KOPT-K1 (cell line): ENCODE data around the gene IFNAR2.

Source experiments
- H3K27ac ChIP-seq: fragments of 200-600 bp; sonication (generic); 2 replicates; pipeline ENCODE4 v1.5.1; 2016; ENCODE audit warnings: antibody characterized with exemption, mild to moderate bottlenecking, low read depth, low read length; ENCODE audit not compliant: poor library complexity, severe bottlenecking
- H3K36me3 ChIP-seq: fragments of 200-600 bp; sonication (generic); 2 replicates; pipeline ENCODE4 v1.5.1; 2017; ENCODE audit warnings: antibody characterized with exemption, mild to moderate bottlenecking, low read length, moderate library complexity; ENCODE audit not compliant: insufficient read depth
- H3K9me3 ChIP-seq: fragments of 200-600 bp; sonication (generic); 2 replicates; pipeline ENCODE4 v1.5.1; 2017; ENCODE audit warnings: antibody characterized with exemption, low read length, mild to moderate bottlenecking; ENCODE audit not compliant: insufficient read depth, poor library complexity, severe bottlenecking

IFNAR2 gene

DNA sequence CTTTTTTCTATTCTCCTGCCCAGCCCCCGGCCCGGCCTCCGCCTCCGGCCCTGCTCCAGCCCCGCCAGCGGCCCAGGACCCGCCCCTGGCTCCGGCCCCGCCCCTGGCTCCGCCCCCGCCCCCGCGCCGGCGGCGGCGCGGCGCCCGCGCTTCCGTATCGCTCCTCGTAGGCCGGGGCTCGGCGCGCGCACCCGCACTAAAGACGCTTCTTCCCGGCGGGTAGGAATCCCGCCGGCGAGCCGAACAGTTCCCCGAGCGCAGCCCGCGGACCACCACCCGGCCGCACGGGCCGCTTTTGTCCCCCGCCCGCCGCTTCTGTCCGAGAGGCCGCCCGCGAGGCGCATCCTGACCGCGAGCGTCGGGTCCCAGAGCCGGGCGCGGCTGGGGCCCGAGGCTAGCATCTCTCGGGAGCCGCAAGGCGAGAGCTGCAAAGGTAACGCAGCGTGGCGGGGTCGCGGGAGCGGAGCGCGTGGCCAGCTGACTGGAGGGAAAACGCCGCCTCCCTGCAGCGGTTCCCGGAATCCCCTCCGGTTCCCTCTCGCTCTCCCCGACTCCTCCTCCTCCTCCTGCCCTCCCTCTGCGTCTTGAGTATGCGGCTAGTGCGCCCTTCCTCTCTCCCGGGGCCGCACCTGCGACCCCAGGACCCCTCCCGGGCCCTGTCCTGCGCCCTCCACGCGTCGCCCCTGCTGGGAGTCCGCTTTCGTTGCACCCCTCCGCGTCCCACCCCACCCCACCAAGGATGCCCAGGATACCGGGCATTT lies at the start of gene IFNAR2:
TSS of gene IFNAR2 (plus strand) at position 155 of the 761 bp plus-strand sequence. CDS start 11,985 bp downstream, outside the sequence.
- H3K36me3 ChIP-seq, result peaks cover 18% of the 10 kb centered on the region
- peak within 1 kb of the TSS; percentile 93 for H3K27ac ChIP-seq
- H3K9me3 ChIP-seq, result no peaks in the 10 kb centered on the region

DNA sequence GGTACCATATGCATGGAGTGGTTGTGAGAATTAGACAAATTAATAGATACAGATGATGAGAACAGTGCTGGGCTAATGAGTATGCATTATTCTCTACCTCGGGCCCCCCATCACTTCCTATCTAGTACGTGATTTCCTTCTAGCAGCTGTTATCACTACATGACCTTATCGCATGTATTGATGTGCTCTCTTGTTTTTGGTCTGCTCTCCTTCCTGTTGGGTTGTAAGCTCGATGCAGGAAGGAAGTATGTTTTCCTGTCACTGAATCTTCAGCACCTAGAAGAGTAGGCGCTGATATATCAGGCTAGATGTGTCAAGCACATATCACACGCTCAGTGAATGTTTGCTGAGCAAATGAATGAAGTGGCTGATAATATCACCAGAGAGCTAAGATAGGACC lies 43.9 kb upstream of the IFNAR2 start:
- Histone ChIP-seq H3K36me3 (no peaks in the 10 kb centered on the region), H3K27ac (peak overlapping the region; percentile 35), H3K9me3 (no peaks in the 10 kb centered on the region)

DNA sequence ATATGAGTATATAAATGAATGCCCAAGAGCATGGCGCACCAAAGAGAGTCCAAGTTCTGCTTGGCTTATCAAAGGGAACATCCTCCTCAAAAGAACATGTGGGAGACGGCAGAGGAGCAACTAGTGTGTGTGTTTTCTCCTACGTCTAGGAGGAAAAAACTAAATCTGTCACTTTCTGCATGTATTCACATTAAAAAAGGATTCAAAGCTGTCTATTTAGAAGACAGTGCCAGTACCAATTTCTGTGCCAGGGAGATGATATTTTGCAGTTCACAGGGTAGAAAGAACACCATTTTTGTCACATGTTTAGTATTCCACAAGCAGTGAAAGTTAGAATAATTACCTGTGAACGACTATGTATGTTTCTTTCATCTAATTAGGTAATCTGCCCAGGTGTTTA lies 42.5 kb upstream of the IFNAR2 start:
- Histone ChIP-seq H3K9me3 (no peaks in the 10 kb centered on the region), H3K36me3 (no peaks in the 10 kb centered on the region), H3K27ac (no peak overlapping the region)

DNA sequence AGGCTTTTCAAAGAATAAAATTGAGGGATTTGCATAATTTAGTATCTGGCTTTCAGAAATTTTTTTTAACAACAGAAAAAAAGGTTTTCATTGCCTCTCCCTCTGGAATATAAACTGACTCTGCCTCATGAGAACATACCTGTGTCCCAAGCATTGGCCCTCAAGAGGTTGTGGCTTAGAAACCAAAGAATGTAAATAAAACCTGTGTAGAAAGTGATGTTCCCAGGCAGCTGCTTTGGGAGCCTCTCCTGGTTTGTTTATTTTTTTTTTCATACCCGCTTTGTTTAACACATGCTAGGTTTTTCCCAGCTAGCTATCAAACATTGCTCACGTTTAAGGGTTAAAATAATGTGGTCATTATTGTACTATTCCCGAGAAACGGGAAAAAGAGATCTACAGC lies 40.5 kb upstream of the IFNAR2 start:
- Histone ChIP-seq H3K36me3 (no peaks in the 10 kb centered on the region), H3K27ac (no peak overlapping the region), H3K9me3 (no peaks in the 10 kb centered on the region)

DNA sequence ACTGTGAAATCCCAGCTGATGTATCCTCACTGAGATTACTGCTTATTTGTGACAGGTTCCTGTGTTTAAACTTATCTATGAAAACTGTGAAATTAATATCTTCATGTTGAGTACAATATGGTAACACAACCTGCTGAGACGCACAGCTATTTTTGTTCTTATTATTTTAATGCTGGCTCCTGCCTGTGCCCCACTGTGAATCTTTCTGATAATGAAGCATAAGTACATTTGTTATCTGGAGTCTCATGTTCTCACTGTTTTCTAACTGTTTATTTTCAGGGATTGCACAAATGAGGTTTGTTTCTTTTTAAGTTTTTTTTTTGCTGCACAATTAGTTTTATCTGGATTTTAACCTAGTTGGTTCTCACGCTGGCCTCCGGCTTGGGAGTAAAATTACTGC lies 39.9 kb upstream of the IFNAR2 start:
- H3K27ac ChIP-seq, result no peak overlapping the region
- no peaks in the 10 kb centered on the region for H3K9me3 ChIP-seq
- H3K36me3 ChIP-seq, result no peaks in the 10 kb centered on the region

DNA sequence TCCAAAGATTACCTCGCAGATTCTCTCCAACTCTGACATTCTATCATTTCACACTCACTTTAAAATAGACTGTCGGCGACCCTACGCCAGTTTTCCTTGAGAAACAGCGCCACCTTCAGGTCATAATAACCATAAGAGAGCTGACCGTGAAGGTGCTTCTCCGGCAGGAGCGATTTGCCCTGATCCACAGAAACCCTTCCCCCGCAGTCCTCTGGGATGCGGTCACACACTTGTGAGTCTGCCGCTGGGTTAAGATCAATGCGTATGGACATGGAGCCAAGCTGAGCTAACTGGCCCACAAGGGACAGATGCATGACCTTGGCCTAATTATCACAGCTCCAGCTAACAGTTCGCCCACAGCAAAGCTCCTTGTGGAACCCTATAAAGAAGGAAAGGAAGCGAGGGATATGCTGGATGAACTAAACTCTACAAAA lies 32.8 kb upstream of the IFNAR2 start:
- Histone ChIP-seq H3K36me3 (no peaks in the 10 kb centered on the region), H3K9me3 (no peaks in the 10 kb centered on the region), H3K27ac (no peak overlapping the region)

DNA sequence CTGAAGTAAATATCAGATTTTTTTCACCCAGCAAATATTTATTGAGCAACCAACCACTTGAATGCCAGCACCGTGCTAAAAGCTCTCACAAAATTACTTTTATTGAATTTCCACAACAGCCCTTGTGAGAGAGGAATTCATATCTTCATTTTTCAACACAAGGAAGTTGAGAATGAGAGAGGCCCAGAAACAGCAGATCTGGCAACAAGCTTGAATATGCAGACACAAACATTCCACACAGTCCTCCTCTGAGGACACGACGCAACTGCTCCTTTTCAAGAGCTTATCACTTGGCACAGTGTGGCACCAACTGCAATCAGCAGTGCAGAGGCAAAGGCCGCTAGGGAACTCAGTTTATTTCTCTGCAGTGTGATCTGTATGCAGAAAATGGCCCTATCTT lies 32.2 kb upstream of the IFNAR2 start:
- Histone ChIP-seq H3K9me3 (no peaks in the 10 kb centered on the region), H3K36me3 (no peaks in the 10 kb centered on the region), H3K27ac (no peak overlapping the region)

DNA sequence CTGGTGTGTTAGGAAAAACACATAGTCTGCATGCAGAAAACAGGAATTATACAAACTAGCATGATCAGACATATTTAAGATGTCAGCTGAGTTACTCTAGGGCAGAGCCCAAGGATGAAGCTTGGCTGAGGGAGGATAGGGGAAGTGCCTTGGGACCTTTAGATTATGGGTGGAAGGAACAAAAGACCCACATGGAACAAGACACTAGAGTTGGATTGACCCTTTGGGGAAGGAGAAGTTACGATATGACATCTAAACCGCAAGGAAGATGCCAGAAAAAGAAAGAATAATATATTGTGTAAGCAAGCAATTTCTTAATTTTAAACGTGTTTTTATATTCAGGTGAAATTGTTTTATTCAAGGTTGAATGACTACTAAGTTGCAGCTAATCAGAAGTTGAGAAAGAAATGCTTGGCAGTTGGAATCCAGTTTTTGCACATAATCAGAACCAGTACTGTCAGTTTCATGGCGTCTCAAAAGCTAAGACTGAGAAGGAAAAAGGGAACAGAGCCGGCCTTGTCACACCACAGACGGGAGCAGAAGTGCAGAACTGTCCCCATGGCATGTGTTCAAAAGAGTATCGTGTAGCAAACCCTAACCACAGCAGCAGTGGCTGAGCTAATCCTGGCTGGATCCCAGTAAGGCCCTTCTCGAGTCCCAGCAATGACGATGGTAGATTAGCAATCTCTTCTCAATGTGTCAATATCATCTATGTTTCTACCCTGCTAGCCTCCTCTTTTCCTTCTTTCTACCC lies 31.2 kb upstream of the IFNAR2 start:
- no peaks in the 10 kb centered on the region for H3K36me3 ChIP-seq
- no peaks in the 10 kb centered on the region for H3K9me3 ChIP-seq
- H3K27ac ChIP-seq, result no peak overlapping the region

DNA sequence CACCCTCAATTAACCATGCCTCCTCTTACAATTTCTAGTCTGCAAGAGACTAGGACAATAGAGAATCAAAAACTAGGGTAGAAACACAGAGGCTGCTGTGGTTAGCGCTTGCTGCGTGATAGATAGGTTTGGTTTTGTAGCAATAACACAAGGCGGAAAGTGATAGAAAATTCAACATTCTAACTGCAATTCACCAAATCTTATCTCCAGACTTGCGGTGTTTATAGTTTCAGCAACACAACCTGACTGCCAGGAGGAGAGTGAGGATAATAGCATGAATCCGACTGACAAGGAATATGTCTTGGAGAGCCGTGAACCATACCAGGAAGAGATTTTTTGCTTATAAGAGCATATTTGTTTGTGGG lies 30.7 kb upstream of the IFNAR2 start:
- H3K9me3 ChIP-seq, result no peaks in the 10 kb centered on the region
- no peak overlapping the region for H3K27ac ChIP-seq
- H3K36me3 ChIP-seq, result no peaks in the 10 kb centered on the region

DNA sequence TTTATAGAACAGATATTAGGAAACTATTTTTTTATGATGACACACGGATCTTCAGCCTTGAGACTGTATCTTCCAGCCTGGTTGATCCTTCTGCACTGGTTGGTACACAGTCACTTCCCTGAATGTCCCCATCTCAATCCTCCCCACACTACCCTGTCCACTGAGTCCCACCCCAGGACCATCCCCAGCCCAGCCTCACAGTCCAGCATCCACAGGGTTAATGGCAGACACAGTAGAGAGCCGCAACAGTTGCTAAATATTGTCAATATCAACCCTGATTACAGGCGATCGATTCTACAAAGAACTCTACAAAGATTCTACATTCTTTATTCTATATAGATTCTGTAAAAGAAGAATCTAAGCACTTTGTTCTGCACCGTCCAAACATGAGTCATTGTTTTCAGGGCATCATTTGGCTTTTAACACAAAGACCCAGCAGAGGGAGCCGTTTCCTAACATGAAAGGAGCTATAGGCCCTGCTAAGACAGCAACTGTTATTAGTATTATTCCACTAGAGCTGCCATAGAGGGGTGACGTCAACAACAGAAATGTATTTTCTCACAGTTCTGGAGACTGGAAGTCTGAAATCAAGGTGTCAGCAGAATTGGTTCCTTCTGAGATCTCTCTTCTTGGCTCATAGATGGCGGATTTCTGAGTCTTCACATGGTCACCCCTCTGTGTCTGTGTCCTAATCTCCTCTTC lies 30.1 kb upstream of the IFNAR2 start:
- H3K27ac ChIP-seq, result no peak overlapping the region
- H3K36me3 ChIP-seq, result no peaks in the 10 kb centered on the region

DNA sequence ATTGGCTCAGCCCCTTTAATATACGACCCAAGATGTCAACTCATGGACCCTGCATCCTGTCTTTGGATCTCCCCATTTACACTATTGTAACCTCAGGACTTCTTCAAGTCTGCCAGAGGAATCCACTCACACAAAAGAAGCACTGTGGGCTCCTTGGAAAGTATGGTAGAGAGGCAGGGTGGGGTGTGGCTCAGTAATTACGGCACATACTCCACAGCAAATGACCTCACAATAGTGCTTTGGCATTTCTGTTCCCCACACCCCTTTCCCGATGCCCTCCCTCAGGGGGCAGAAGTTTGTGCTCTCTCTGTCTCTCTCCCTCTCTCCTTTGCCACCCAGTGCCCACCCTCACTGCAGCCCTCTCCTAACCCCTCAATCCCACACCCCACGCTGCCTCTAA lies 27.8 kb upstream of the IFNAR2 start:
- Histone ChIP-seq H3K9me3 (no peaks in the 10 kb centered on the region), H3K27ac (no peak overlapping the region), H3K36me3 (no peaks in the 10 kb centered on the region)

More for the DNA sequence above, 30.1 kb upstream of the IFNAR2 start:
- H3K9me3 ChIP-seq, result no peaks in the 10 kb centered on the region

DNA sequence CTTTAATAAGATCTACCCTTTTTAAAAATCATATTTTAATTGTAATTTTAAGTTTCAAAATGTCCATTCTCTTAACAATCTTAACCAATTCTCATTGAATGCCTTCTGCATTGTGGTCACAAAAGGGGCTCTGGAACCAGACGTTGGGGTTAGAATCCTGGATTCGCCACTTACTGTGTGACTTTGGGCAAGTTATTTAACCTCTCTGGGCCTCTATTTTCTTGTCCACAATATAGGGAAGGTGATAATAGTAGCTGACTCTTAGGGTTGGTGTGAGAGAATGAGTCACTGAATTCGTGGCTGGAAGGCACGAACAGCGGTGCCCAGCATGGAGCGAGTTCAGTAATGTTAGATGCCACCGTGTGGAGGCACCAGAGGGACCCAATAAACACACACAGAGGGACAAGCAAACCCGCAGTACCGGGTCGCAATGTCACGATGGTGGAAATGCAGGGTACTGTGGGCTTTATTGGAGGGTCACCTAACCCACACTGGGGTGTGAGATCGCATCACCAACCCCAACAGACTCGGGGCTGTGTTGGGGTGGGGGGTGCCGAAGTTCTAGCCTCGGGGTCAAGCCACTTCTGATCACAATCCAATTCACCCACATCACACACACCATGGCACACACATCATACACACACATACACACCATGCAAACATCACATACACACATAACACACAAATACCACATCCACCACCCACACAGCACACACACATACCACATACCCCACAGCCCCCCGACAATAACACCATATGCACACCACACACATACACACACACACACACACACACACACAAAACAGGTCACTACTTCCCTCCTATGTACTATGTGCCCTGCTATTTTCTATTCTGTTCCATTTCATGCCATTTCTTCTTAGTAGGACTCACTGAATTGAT lies 27.0 kb upstream of the IFNAR2 start:
- H3K27ac ChIP-seq, result no peak overlapping the region

DNA sequence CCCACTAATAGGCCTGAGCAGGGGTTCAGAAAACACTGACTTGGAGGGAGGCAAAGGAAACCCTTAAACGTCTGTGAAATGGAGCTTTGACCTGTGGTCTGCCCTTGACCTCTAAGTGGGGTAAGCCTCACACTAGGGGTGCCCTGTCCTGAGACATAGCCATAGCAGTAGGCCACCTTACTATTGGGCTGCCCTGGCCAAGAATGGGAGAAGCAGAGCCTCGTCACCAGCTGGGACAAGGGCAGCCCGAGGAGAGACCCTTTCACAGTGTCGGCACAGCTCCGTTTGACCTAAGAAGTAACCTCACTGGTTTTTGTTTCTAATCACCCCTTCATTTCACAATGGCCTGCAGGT lies 26.4 kb upstream of the IFNAR2 start:
- no peak overlapping the region for H3K27ac ChIP-seq
- no peaks in the 10 kb centered on the region for H3K36me3 ChIP-seq

More for the DNA sequence above, 27.0 kb upstream of the IFNAR2 start:
- Histone ChIP-seq H3K36me3 (no peaks in the 10 kb centered on the region), H3K9me3 (no peaks in the 10 kb centered on the region)

DNA sequence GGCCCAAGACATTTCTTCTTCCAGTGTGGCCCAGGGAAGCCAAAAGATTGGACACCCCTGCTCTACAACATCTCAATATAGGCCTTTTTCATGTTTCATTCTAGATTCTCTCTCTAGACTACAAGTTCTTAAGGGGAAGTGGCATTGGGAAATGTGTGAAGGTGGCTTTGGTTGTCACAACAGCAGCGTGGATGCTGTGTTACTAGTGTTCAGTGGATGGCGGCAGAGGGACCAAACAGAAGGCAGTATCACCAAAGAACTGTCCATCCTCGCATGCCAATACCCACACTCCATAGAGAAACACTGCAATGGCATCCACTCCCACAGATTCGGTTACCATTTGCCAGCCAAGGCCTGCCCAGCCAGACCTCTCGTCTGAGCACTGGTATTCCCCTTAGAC lies 24.3 kb upstream of the IFNAR2 start:
- peak overlapping the region; percentile 64 for H3K27ac ChIP-seq
- H3K36me3 ChIP-seq, result no peaks in the 10 kb centered on the region
- no peaks in the 10 kb centered on the region for H3K9me3 ChIP-seq

More for the DNA sequence above, 26.4 kb upstream of the IFNAR2 start:
- no peaks in the 10 kb centered on the region for H3K9me3 ChIP-seq
